Endothelial cell of umbilical vein (primary cell): ENCODE data around the gene ANGPTL2. TPM values are rescaled to one million over a fixed set of nuclear protein-coding genes. Genes with fewer than 3 reads are reported as not detected.

Experiments used
- BruUV-seq: library from RNA; stranded (reverse); fragments of 400-500 nt; replicated peaks from 2 replicates; lab custom pipeline; 2021; lab: Mats Ljungman, UMichigan
- CTCF ChIA-PET: fragments of 300-600, 350-600 bp; sonication (Branson Sonifier 250); formaldehyde crosslinking; loops from one replicate; lab custom pipeline; 2021; ENCODE audit warnings: antibody characterized with exemption, inconsistent platforms; lab: Charles Lee
- POLR2A ChIA-PET: fragments of 300-600, 350-600 bp; sonication (Branson Sonifier 250); formaldehyde crosslinking; loops from one replicate; lab custom pipeline; 2021; ENCODE audit warnings: antibody characterized with exemption, inconsistent platforms; lab: Charles Lee
- DNase-seq: peaks from one replicate; pipeline ENCODE4 v3.0.0-alpha.2; 2011; ENCODE audit warnings: low read depth, low spot score
- FAIRE-seq: peaks from 2 replicates; lab custom pipeline; 2011; peaks lifted over from hg19 to GRCh38; lab: Jason Lieb, UNC
- H2AFZ ChIP-seq: 2 replicates; pipeline ENCODE4 v1.6.0; 2012; ENCODE audit warnings: low read depth, low read length, control low read depth, inconsistent platforms
- H3K27ac ChIP-seq: 2 replicates; pipeline ENCODE4 v1.5.1; 2011; ENCODE audit warnings: low read depth, mild to moderate bottlenecking, control low read depth, low read length, moderate library complexity; ENCODE audit not compliant: insufficient read depth
- H3K27me3 ChIP-seq, 2 experiments: 2 replicates each; pipeline versions ENCODE4 v1.6.0 to v1.6.1; 2011; ENCODE audit warnings: low read length in 2 of 2, mixed read lengths in 1 of 2; ENCODE audit not compliant: control insufficient read depth in 2 of 2, insufficient read depth in 2 of 2
- H3K36me3 ChIP-seq, 2 experiments: 2 replicates in 1 of 2; 3 replicates in 1 of 2; pipeline ENCODE4 v1.5.1; 2011; ENCODE audit warnings: low read length in 2 of 2, mild to moderate bottlenecking in 1 of 2, moderate library complexity in 1 of 2; ENCODE audit not compliant: control insufficient read depth in 2 of 2, insufficient read depth in 2 of 2; ENCODE audit errors: extremely low read depth in 1 of 2
- H3K4me1 ChIP-seq: 3 replicates; pipeline ENCODE4 v1.5.1; 2011; ENCODE audit warnings: mild to moderate bottlenecking, low read length; ENCODE audit not compliant: control insufficient read depth, insufficient read depth; ENCODE audit errors: extremely low read depth
- H3K4me2 ChIP-seq: 2 replicates; pipeline ENCODE4 v1.6.1; 2011; ENCODE audit warnings: low read length, control low read depth, mixed read lengths; ENCODE audit not compliant: insufficient read depth
- H3K4me3 ChIP-seq, 3 experiments: fragments of 200-600 bp in 1 of 3; sonication (generic), shearing (Covaris generic) in 1 of 3; replicated peaks in 1 of 3; 2 replicates each; pipeline ENCODE4 v1.5.1; 2011 to 2016; ENCODE audit warnings: control low read depth in 3 of 3, low read length in 3 of 3, mild to moderate bottlenecking in 2 of 3, inconsistent platforms in 1 of 3, low read depth in 1 of 3, moderate library complexity in 1 of 3; ENCODE audit not compliant: insufficient read depth in 1 of 3
- H3K79me2 ChIP-seq: 2 replicates; pipeline ENCODE4 v1.6.0; 2012; ENCODE audit warnings: low read length, inconsistent platforms; ENCODE audit not compliant: control insufficient read depth, insufficient read depth
- H3K9ac ChIP-seq: replicated peaks from 2 replicates; pipeline ENCODE3; 2011; ENCODE audit warnings: low read length, control low read depth; ENCODE audit not compliant: insufficient read depth; ENCODE audit errors: extremely low read depth
- H3K9me1 ChIP-seq: replicated peaks from 3 replicates; pipeline ENCODE4 v1.6.0; 2011; ENCODE audit warnings: mild to moderate bottlenecking, low read length; ENCODE audit not compliant: control insufficient read depth, insufficient read depth; ENCODE audit errors: extremely low read depth
- H3K9me3 ChIP-seq: replicated peaks from 2 replicates; pipeline ENCODE4 v1.5.1; 2012; ENCODE audit warnings: low read length, inconsistent platforms; ENCODE audit not compliant: control insufficient read depth, insufficient read depth
- H4K20me1 ChIP-seq: replicated peaks from 2 replicates; pipeline ENCODE3; 2011; ENCODE audit warnings: mild to moderate bottlenecking, low read length; ENCODE audit not compliant: control insufficient read depth, insufficient read depth; ENCODE audit errors: extremely low read depth
- EZH2 ChIP-seq: IDR thresholded peaks from 2 replicates; pipeline ENCODE4 v1.6.1; 2012; ENCODE audit warnings: borderline replicate concordance, low read depth, mild to moderate bottlenecking, moderate library complexity, low read length, inconsistent platforms; ENCODE audit not compliant: severe bottlenecking
- FOS ChIP-seq: IDR thresholded peaks from 2 replicates; pipeline ENCODE4 v1.6.1; 2011; ENCODE audit warnings: mild to moderate bottlenecking, low read length, moderate library complexity, borderline replicate concordance; ENCODE audit not compliant: insufficient read depth
- MYC ChIP-seq: IDR thresholded peaks from one replicate; pipeline ENCODE4 v1.6.1; 2011; ENCODE audit warnings: mild to moderate bottlenecking, low read depth, low read length
- POLR2A ChIP-seq: IDR thresholded peaks from 2 replicates; pipeline ENCODE4 v1.6.1; 2012; ENCODE audit warnings: low read depth, mild to moderate bottlenecking, control low read depth, low read length
- POLR2AphosphoS5 ChIP-seq: IDR thresholded peaks from 2 replicates; pipeline ENCODE4 v1.6.1; 2012; ENCODE audit warnings: low read depth, mild to moderate bottlenecking, control low read depth, low read length, moderate library complexity; ENCODE audit not compliant: insufficient read depth
- dilution Hi-C: fragments of 300-500 bp; cut with MboI; formaldehyde crosslinking; loops from one replicate; pipeline ENCODE4 v1.15.0; 2019; ENCODE audit warnings: low sequenced_read_pairs; ENCODE audit not compliant: extremely low pct_ligation_motif_present
- intact Hi-C: fragments of 100-400 bp; cut with micrococcal nuclease; formaldehyde crosslinking; loops from one replicate; pipeline ENCODE4 v1.10.0; 2022
- polyA plus RNA-seq, 4 experiments: library from polyadenylated mRNA; depleted of rRNA in 3 of 4; stranded (reverse) in 3 of 4; unstranded in 1 of 4; fragments of >200 nt; gene quantifications; 2 replicates each; pipeline versions ENCODE4 v1.2.1 to v1.2.3, GENCODE V29; 2011 to 2012; ENCODE audit warnings: missing spikeins in 1 of 4
- total RNA-seq: library from RNA; stranded (reverse); gene quantifications from 2 replicates; pipeline ENCODE4 v1.2.3, GENCODE V29; 2021
- TF ChIP-seq, protein P1 (sequence below), 2 donors: IDR thresholded peaks; 1 replicate in 1 of 2; 2 replicates in 1 of 2; pipeline ENCODE4 v1.5.1; 2011; ENCODE audit warnings: low read length in 2 of 2, mild to moderate bottlenecking in 2 of 2, moderate library complexity in 2 of 2, control low read depth in 1 of 2, inconsistent platforms in 1 of 2, low read depth in 1 of 2; ENCODE audit not compliant: insufficient read depth in 1 of 2; ENCODE audit errors: extremely low read depth in 1 of 2
- TF ChIP-seq, protein P2 (sequence below): IDR thresholded peaks from 2 replicates; pipeline ENCODE4 v1.6.1; 2011; ENCODE audit not compliant: insufficient read depth, insufficient read length

Gene ANGPTL2
- total and polyA plus RNA-seq, 2 donors (not counting 3 experiments of a cell fraction or from before 2014, with no cell fraction given) = 15.1 to 24.5 TPM

DNA sequence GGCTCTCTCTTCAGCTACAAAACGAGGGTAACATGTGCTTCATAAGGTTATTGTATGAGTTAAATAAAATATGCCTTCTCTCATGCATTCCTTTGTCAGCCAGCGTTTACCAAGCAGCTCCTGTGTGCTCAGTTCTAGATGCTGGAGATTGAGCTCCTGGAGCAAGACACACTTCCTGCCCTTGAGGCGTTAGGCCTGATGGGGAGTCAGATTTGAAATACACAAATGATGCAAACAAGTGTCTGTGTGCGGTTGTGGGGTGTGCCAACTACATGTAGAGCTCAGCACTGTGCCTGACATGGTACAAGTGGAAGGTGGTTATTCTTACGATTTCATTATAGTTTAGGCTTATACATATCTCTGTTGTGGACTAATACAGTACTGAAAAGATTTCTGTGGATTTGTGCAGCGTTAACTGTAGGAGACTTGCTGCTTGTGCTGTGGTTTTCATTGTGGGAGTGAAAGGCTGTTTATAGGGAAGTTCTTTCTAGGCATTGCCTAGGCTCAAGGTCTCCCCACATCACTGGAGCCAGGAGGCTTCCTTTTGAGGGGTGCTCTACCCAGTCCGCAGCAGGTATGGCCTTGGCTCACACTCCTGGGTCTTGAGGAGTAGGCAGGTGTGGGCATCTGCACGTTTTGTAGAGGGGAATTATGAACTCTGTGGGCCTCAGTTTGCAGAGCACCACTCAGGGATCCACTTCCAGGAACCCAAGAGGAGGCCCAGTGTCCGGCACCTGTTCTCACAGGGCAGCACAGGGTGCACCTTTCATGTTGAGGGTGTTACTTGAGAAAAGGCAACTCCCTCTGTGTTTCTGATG, 39.8 kb upstream of the ANGPTL2 start:
- no peak overlapping the region for H3K4me3 ChIP-seq
- no peaks in the 10 kb centered on the region for H3K9me1 ChIP-seq
- no peak overlapping the region for H2AFZ ChIP-seq
- CTCF ChIA-PET = interaction anchor here (0.8 to 2.8 kb wide), 8 partner anchors 12 to 113 kb away, joined by 3 to 11 read pairs (median 6); no protein-coding TSS in a partner anchor
- H3K27ac ChIP-seq = no peak overlapping the region
- intact Hi-C loops (no loop called here), dilution Hi-C loops (no loop called here)
- H3K9ac ChIP-seq = no peak overlapping the region
- H3K9me3 ChIP-seq = no peaks in the 10 kb centered on the region
- FAIRE-seq (peak; percentile 4), DNase-seq (no peak)
- POLR2A ChIA-PET = no interaction called here
- TF ChIP-seq, protein P1, sequence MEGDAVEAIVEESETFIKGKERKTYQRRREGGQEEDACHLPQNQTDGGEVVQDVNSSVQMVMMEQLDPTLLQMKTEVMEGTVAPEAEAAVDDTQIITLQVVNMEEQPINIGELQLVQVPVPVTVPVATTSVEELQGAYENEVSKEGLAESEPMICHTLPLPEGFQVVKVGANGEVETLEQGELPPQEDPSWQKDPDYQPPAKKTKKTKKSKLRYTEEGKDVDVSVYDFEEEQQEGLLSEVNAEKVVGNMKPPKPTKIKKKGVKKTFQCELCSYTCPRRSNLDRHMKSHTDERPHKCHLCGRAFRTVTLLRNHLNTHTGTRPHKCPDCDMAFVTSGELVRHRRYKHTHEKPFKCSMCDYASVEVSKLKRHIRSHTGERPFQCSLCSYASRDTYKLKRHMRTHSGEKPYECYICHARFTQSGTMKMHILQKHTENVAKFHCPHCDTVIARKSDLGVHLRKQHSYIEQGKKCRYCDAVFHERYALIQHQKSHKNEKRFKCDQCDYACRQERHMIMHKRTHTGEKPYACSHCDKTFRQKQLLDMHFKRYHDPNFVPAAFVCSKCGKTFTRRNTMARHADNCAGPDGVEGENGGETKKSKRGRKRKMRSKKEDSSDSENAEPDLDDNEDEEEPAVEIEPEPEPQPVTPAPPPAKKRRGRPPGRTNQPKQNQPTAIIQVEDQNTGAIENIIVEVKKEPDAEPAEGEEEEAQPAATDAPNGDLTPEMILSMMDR (IDR thresholded peaks at IDR 0.05; ENCODE audit: extremely low read depth in 1 of 2, insufficient read depth in 1 of 2, low read depth in 1 of 2, low read length in 2 of 2) = no peak
- TF ChIP-seq MYC (no peak), EZH2 (no peak)
- BruUV-seq = no TSS peak
- H4K20me1 ChIP-seq = no peaks in the 10 kb centered on the region
- H3K4me1 ChIP-seq = peaks cover 17% of the 10 kb centered on the region
- no peaks in the 10 kb centered on the region for H3K79me2 ChIP-seq
- no peaks in the 10 kb centered on the region for H3K36me3 ChIP-seq
- no peak overlapping the region for H3K4me2 ChIP-seq
- no peaks in the 10 kb centered on the region for H3K27me3 ChIP-seq

DNA sequence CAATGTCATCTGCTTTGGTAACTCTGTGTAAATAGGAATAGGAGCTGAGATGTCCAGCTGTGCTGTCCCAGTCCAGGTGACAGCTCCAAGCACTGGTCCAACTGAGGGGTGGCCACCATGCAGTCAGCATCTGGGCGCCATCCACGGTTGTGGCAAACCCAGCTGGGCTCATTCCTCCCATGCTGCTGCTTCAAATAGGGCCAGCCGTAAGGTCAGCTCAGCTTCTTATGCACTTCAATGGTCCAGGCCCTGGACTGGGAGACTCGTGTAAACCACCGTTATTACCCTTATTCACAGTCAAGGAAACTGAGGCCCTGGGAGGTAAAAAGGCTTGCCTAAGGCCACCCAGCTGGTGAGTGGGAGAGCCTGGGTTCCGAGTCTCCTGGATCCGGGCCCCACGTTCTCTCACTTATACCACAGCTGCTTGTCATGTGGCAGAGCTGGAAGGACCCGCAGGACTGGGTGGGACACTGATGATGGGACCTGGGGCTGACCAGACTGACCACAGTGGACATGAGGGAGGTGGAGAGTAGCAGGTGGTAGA, 38.7 kb upstream of the ANGPTL2 start:
- Histone ChIP-seq H3K27me3 (no peaks in the 10 kb centered on the region), H3K9ac (no peak overlapping the region), H3K9me1 (no peaks in the 10 kb centered on the region), H3K4me1 (peaks cover 17% of the 10 kb centered on the region), H3K79me2 (no peaks in the 10 kb centered on the region), H4K20me1 (no peaks in the 10 kb centered on the region), H3K36me3 (no peaks in the 10 kb centered on the region), H3K4me3 (no peak overlapping the region), H3K4me2 (no peak overlapping the region), H2AFZ (no peak overlapping the region), H3K27ac (no peak overlapping the region), H3K9me3 (no peaks in the 10 kb centered on the region)
- TF ChIP-seq POLR2A = no peak
- TF ChIP-seq POLR2AphosphoS5 = no peak
- TF ChIP-seq, protein P2, sequence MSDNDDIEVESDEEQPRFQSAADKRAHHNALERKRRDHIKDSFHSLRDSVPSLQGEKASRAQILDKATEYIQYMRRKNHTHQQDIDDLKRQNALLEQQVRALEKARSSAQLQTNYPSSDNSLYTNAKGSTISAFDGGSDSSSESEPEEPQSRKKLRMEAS = no peak
- no peak for TF ChIP-seq FOS
- DNase-seq (no peak), FAIRE-seq (no peak)
- ChIA-PET CTCF (interaction anchor here (0.8 to 2.8 kb wide), 6 partner anchors 13 to 196 kb away, joined by 3 to 11 read pairs (median 4); no protein-coding TSS in a partner anchor), POLR2A (no interaction called here)
- intact Hi-C loops = no loop called here
- dilution Hi-C loops = no loop called here
- BruUV-seq = no TSS peak
